Esophagus muscularis mucosa (tissue), 4 donors: Measurements from ENCODE around the gene OR10J5.

Source experiments
- EP300 ChIP-seq: sonication (generic); formaldehyde crosslinking; IDR thresholded peaks from one replicate; pipeline ENCODE4 v1.6.1; 2017; ENCODE audit warnings: antibody characterized with exemption
- POLR2A ChIP-seq: fragments of 450-650 bp; IDR thresholded peaks from one replicate; pipeline ENCODE4 v1.6.1; 2017; ENCODE audit warnings: antibody characterized with exemption, moderate library complexity, mild to moderate bottlenecking, low read depth
- POLR2AphosphoS5 ChIP-seq, 2 donors: sonication (generic); formaldehyde crosslinking; IDR thresholded peaks; one replicate each; pipeline ENCODE4 v1.6.1; 2017; ENCODE audit warnings: antibody characterized with exemption in 2 of 2
- TF ChIP-seq, protein P1 (sequence below), 3 experiments: fragments of 200-600 bp in 2 of 3; fragments of 450-650 bp in 1 of 3; sonication (generic) in 2 of 3; IDR thresholded peaks; one replicate each; pipeline ENCODE4 v1.5.1; 2017 to 2019; ENCODE audit warnings: antibody characterized with exemption in 3 of 3, mild to moderate bottlenecking in 2 of 3, moderate library complexity in 1 of 3

DNA sequence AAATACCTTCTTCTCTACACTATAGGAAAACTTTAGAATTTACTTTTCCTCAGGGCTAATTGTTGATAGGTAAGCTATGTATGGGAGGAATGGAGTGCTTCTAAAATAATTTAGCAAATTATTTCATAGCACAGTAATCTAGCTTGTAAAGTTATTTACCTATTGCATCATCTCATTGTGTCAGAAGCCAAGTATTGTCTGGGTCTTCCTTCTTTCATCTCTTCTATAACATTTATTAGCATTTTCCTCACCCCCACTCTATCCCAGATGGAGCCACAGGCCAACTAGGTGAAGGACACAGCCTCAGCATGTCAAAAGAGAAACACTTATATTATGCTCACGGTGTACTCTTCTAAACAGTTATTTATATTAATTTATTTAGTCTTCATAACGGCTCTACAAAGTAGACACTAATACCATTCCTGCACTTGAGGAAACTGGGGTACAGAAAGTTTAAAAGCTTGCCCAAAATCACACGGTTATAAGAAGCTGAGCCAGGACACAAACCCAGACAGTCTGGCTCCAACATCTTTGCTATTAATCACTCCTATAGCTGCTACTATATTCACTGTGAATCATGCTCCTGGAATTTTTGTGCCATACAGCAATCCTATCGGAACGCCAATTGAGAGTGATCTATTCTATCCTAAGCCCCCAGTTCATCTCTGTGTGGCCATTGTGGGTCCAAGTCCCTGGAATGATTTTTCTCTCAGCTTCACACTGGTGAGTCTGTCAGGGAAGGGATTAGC is 43.1 kb downstream of the OR10J5 start:
- TF ChIP-seq, protein P1, sequence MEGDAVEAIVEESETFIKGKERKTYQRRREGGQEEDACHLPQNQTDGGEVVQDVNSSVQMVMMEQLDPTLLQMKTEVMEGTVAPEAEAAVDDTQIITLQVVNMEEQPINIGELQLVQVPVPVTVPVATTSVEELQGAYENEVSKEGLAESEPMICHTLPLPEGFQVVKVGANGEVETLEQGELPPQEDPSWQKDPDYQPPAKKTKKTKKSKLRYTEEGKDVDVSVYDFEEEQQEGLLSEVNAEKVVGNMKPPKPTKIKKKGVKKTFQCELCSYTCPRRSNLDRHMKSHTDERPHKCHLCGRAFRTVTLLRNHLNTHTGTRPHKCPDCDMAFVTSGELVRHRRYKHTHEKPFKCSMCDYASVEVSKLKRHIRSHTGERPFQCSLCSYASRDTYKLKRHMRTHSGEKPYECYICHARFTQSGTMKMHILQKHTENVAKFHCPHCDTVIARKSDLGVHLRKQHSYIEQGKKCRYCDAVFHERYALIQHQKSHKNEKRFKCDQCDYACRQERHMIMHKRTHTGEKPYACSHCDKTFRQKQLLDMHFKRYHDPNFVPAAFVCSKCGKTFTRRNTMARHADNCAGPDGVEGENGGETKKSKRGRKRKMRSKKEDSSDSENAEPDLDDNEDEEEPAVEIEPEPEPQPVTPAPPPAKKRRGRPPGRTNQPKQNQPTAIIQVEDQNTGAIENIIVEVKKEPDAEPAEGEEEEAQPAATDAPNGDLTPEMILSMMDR (IDR thresholded peaks at IDR 0.05): no peak
- TF ChIP-seq POLR2AphosphoS5 (IDR thresholded peaks at IDR 0.05) (no peak), POLR2A (no peak), EP300 (no peak)
